Measurements from ENCODE around the gene TSPYL4. TPM values are rescaled to one million over a fixed set of nuclear protein-coding genes. Genes with fewer than 3 reads are reported as not detected.

The TSPYL4 gene
- total and polyA plus RNA-seq, 2 of the 8 experiments (the other 6 are each of a cell fraction or from before 2014, with no cell fraction given): 20.5 to 22.6 TPM

DNA sequence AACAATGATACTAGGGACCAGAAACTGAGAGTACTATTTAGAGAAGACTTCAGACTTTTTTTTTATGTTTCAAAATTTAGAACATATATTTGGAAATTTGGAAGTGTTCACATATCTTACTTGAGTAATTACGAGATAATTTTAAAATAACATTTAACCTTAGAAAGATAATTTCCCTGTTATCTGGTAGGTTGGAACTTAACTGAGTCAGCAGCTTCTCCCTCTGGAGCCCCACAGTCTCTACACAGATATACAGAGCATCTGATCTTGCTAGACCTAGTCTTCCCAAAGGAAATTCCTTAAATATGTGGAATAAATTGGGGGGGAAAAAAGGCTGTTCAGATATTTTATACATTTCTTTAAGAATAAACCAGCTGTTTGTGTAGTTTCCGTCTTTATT lies 48.6 kb downstream of the TSPYL4 start (continued):
- TF ChIP-seq, protein P1, sequence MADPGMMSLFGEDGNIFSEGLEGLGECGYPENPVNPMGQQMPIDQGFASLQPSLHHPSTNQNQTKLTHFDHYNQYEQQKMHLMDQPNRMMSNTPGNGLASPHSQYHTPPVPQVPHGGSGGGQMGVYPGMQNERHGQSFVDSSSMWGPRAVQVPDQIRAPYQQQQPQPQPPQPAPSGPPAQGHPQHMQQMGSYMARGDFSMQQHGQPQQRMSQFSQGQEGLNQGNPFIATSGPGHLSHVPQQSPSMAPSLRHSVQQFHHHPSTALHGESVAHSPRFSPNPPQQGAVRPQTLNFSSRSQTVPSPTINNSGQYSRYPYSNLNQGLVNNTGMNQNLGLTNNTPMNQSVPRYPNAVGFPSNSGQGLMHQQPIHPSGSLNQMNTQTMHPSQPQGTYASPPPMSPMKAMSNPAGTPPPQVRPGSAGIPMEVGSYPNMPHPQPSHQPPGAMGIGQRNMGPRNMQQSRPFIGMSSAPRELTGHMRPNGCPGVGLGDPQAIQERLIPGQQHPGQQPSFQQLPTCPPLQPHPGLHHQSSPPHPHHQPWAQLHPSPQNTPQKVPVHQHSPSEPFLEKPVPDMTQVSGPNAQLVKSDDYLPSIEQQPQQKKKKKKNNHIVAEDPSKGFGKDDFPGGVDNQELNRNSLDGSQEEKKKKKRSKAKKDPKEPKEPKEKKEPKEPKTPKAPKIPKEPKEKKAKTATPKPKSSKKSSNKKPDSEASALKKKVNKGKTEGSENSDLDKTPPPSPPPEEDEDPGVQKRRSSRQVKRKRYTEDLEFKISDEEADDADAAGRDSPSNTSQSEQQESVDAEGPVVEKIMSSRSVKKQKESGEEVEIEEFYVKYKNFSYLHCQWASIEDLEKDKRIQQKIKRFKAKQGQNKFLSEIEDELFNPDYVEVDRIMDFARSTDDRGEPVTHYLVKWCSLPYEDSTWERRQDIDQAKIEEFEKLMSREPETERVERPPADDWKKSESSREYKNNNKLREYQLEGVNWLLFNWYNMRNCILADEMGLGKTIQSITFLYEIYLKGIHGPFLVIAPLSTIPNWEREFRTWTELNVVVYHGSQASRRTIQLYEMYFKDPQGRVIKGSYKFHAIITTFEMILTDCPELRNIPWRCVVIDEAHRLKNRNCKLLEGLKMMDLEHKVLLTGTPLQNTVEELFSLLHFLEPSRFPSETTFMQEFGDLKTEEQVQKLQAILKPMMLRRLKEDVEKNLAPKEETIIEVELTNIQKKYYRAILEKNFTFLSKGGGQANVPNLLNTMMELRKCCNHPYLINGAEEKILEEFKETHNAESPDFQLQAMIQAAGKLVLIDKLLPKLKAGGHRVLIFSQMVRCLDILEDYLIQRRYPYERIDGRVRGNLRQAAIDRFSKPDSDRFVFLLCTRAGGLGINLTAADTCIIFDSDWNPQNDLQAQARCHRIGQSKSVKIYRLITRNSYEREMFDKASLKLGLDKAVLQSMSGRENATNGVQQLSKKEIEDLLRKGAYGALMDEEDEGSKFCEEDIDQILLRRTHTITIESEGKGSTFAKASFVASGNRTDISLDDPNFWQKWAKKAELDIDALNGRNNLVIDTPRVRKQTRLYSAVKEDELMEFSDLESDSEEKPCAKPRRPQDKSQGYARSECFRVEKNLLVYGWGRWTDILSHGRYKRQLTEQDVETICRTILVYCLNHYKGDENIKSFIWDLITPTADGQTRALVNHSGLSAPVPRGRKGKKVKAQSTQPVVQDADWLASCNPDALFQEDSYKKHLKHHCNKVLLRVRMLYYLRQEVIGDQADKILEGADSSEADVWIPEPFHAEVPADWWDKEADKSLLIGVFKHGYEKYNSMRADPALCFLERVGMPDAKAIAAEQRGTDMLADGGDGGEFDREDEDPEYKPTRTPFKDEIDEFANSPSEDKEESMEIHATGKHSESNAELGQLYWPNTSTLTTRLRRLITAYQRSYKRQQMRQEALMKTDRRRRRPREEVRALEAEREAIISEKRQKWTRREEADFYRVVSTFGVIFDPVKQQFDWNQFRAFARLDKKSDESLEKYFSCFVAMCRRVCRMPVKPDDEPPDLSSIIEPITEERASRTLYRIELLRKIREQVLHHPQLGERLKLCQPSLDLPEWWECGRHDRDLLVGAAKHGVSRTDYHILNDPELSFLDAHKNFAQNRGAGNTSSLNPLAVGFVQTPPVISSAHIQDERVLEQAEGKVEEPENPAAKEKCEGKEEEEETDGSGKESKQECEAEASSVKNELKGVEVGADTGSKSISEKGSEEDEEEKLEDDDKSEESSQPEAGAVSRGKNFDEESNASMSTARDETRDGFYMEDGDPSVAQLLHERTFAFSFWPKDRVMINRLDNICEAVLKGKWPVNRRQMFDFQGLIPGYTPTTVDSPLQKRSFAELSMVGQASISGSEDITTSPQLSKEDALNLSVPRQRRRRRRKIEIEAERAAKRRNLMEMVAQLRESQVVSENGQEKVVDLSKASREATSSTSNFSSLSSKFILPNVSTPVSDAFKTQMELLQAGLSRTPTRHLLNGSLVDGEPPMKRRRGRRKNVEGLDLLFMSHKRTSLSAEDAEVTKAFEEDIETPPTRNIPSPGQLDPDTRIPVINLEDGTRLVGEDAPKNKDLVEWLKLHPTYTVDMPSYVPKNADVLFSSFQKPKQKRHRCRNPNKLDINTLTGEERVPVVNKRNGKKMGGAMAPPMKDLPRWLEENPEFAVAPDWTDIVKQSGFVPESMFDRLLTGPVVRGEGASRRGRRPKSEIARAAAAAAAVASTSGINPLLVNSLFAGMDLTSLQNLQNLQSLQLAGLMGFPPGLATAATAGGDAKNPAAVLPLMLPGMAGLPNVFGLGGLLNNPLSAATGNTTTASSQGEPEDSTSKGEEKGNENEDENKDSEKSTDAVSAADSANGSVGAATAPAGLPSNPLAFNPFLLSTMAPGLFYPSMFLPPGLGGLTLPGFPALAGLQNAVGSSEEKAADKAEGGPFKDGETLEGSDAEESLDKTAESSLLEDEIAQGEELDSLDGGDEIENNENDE (IDR thresholded peaks at IDR 0.05; ENCODE audit: insufficient replicate concordance, low read length): no peak
- TF ChIP-seq BRCA1 (IDR thresholded peaks at IDR 0.05; ENCODE audit: low read depth, low read length) (no peak), GTF2F1 (IDR thresholded peaks at IDR 0.05; ENCODE audit: borderline replicate concordance, low read depth, low read length) (no peak), SUZ12 (IDR thresholded peaks at IDR 0.05; ENCODE audit: low read length) (no peak), POU5F1 (IDR thresholded peaks at IDR 0.05; ENCODE audit: low read depth, low read length) (no peak), KDM4A (IDR thresholded peaks at IDR 0.05; ENCODE audit: low read depth, low read length, severe bottlenecking) (no peak), TAF1 (IDR thresholded peaks at IDR 0.05; ENCODE audit: low read depth, low read length) (no peak), RXRA (IDR thresholded peaks at IDR 0.05; ENCODE audit: insufficient read depth, low read depth, low read length) (no peak), CTBP2 (IDR thresholded peaks at IDR 0.05; ENCODE audit: borderline replicate concordance, insufficient read depth, insufficient read length, low read length) (no peak), TEAD4 (IDR thresholded peaks at IDR 0.05; ENCODE audit: low read depth, low read length) (no peak), EGR1 (IDR thresholded peaks at IDR 0.05; ENCODE audit: borderline replicate concordance, low read depth, low read length) (no peak)
